Epithelial cell of proximal tubule (primary cell): ENCODE measurements around the gene RUNDC3A. TPM values are rescaled to one million over a fixed set of nuclear protein-coding genes. Genes with fewer than 3 reads are reported as not detected.
"Not testable (repeated sequence)": the region's sequence is repeated elsewhere in the genome, so short reads cannot be mapped to it uniquely, and the experiment has no call there.

Experiments
- DNase-seq: peaks from one replicate; pipeline ENCODE4 v3.0.0-alpha.2; 2011; ENCODE audit warnings: low read depth
- H3K4me3 ChIP-seq: 2 replicates; pipeline ENCODE4 v1.5.1; 2011; ENCODE audit warnings: low read depth, mild to moderate bottlenecking, low read length
- CTCF ChIP-seq: conservative IDR thresholded peaks from 2 replicates; pipeline ENCODE4 v1.5.1; 2012; ENCODE audit warnings: low read depth, mild to moderate bottlenecking, low read length
- total RNA-seq: library from RNA; depleted of rRNA; stranded (reverse); fragments of >200 nt; gene quantifications from 2 replicates; pipeline ENCODE4 v1.2.3, GENCODE V29; 2015

The RUNDC3A gene
- total RNA-seq, 1 donor from 2014 or later, result 2.2 TPM

GRCh38 chr17:44334315-44334714 is 25.9 kb downstream of the RUNDC3A start:
- no peak for DNase-seq
- no peak overlapping the region for H3K4me3 ChIP-seq
- no peak for TF ChIP-seq CTCF

DNA sequence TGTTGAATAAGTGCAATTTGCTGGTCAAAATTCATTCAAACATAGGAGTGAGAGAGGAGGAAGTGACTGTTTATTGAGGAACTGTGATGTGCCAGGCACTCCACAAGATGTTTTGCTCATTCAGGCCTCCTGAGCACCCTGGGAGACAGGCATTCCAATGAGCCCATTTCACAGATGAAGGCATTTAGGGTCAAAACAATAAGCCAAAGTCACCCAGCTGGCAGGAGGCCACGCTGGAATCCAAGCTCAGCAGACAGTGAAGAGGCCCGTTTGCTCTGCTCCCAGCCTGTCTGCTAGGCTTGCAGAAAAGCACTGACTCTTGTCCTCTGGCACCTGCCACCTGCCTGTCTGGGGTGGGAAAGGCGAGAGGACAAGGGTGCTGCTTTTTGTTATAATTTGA is 26.3 kb downstream of the RUNDC3A start:
- no peak overlapping the region for H3K4me3 ChIP-seq
- no peak for TF ChIP-seq CTCF
- no peak for DNase-seq

- no peak overlapping the region for H3K4me3 ChIP-seq
- no peak for DNase-seq
- no peak for TF ChIP-seq CTCF
Observed at GRCh38 chr17:44335564-44335963, 27.2 kb downstream of the RUNDC3A start.

- DNase-seq, result no peak
- no peak overlapping the region for H3K4me3 ChIP-seq
- no peak for TF ChIP-seq CTCF
Observed at GRCh38 chr17:44335968-44336367, 27.6 kb downstream of the RUNDC3A start.

DNA sequence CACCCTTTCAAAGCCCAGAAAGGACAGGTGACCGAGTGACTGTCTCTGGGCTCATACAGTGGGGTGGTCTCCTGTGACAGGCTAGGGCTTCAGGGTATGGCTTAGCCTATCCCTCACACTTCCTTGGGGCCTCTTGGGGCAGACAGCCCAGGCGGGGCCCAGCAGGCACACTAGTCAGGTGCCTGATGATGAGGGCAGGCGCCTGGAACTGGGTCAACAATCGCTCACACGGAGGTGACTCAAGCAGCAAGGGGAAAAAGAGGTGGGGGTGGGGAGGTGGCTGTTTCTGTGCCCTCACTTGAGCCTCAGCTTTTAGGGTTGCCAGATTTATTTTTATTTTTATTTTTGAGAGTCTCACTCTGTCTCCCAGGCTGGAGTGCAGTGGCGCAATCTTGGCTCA is 30.3 kb downstream of the RUNDC3A start:
- no peak for TF ChIP-seq CTCF
- no peak for DNase-seq
- H3K4me3 ChIP-seq, result no peak overlapping the region

DNA sequence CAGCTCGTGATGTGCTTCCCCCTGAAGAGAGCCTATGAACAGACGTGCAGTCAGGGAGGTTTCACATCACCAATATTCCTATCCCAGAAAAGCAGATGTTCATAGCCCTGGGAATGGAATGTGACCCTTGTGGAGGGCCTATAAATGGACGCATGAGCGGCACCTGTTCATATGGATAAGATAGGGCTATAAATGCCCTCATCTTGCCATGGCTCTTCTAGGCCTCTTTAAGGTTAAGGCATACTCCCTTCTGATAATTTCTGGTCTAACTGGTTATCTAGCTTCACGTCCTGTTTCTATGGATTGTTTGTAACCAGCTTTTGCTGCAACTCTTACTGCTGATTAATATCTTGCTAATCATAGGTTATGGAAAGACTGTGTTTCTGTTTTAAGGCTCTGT is 32.2 kb downstream of the RUNDC3A start:
- not testable (repeated sequence) for H3K4me3 ChIP-seq, DNase-seq

GRCh38 chr17:44343510-44344209 is 35.3 kb downstream of the RUNDC3A start:
- DNase-seq, result no peak
- no peak overlapping the region for H3K4me3 ChIP-seq
- no peak for TF ChIP-seq CTCF
